ENCODE measurements around the gene BHLHE40. TPM values are rescaled to one million over a fixed set of nuclear protein-coding genes. Genes with fewer than 3 reads are reported as not detected.
"Not testable (repeated sequence)": the region's sequence is repeated elsewhere in the genome, so short reads cannot be mapped to it uniquely, and the experiment has no call there.

Gene BHLHE40
- total RNA-seq, 3 donors from 2014 or later = 13.8 to 177 (median 135) TPM

DNA sequence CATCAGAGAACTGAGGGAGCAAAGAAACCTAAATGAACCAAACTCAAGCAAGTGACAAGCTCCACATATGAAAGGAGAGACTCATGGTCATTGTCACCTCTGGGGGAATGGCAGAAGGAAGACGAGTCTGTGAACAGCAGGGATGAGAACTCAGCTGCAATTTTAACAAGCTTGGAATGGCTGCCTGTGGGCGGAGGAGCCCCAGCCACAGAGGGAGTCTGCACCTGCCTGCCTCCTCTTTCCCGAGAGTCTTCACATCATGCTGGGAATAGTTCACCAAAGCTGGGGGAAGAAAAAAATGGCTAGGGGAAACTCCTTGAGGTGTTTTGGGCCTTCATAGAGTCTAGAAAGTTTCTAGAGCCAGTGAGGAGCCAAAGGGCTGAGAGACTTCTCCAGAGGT, 21.3 kb upstream of the BHLHE40 start:
- no peaks in the 10 kb centered on the region for H3K4me1 ChIP-seq
- no peak overlapping the region for H3K4me3 ChIP-seq
- TF ChIP-seq, protein P1, sequence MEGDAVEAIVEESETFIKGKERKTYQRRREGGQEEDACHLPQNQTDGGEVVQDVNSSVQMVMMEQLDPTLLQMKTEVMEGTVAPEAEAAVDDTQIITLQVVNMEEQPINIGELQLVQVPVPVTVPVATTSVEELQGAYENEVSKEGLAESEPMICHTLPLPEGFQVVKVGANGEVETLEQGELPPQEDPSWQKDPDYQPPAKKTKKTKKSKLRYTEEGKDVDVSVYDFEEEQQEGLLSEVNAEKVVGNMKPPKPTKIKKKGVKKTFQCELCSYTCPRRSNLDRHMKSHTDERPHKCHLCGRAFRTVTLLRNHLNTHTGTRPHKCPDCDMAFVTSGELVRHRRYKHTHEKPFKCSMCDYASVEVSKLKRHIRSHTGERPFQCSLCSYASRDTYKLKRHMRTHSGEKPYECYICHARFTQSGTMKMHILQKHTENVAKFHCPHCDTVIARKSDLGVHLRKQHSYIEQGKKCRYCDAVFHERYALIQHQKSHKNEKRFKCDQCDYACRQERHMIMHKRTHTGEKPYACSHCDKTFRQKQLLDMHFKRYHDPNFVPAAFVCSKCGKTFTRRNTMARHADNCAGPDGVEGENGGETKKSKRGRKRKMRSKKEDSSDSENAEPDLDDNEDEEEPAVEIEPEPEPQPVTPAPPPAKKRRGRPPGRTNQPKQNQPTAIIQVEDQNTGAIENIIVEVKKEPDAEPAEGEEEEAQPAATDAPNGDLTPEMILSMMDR (IDR thresholded peaks at IDR 0.05) = no peak
- no peak for TF ChIP-seq POLR2A (IDR thresholded peaks at IDR 0.05)
- TF ChIP-seq POLR2AphosphoS5 (IDR thresholded peaks at IDR 0.05) = no peak
- DNase-seq (ENCODE audit: low spot score in 2 of 2) = no peak
- intact Hi-C loops (cut with DNase I; ENCODE audit: low total_unique reads) = no loop called here
- H3K36me3 ChIP-seq = no peaks in the 10 kb centered on the region
- H3K27me3 ChIP-seq = no peaks in the 10 kb centered on the region
- no peaks in the 10 kb centered on the region for H3K9me3 ChIP-seq
- H3K27ac ChIP-seq = no peak overlapping the region

DNA sequence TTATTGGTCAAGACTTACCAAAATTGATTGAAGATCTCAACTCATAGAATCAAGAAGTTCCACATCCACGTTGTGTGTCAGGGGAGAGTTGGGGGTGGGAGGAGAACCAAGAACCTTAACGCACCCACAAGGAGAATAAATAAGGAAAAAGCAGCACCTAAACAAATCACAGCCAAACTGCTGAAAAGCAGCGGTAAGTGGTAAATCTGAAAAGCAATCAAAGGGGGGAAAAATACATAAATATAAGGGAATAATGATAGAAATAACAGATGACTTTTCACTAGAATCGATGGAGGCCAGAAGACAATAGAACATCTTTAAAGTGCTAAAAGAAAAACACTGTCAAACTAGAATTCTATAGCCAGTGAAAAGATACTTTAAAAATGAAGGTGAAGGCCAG, 20.1 kb upstream of the BHLHE40 start:
- TF ChIP-seq POLR2A (IDR thresholded peaks at IDR 0.05) (no peak), POLR2AphosphoS5 (IDR thresholded peaks at IDR 0.05) (no peak)
- TF ChIP-seq, protein P1 (IDR thresholded peaks at IDR 0.05) = no peak
- no peak overlapping the region for H3K27ac ChIP-seq
- DNase-seq (ENCODE audit: low spot score in 2 of 2) = no peak
- no peaks in the 10 kb centered on the region for H3K36me3 ChIP-seq
- H3K4me3 ChIP-seq = no peak overlapping the region
- H3K9me3 ChIP-seq = no peaks in the 10 kb centered on the region
- no peaks in the 10 kb centered on the region for H3K4me1 ChIP-seq
- intact Hi-C loops (cut with DNase I; ENCODE audit: low total_unique reads) = no loop called here
- no peaks in the 10 kb centered on the region for H3K27me3 ChIP-seq

DNA sequence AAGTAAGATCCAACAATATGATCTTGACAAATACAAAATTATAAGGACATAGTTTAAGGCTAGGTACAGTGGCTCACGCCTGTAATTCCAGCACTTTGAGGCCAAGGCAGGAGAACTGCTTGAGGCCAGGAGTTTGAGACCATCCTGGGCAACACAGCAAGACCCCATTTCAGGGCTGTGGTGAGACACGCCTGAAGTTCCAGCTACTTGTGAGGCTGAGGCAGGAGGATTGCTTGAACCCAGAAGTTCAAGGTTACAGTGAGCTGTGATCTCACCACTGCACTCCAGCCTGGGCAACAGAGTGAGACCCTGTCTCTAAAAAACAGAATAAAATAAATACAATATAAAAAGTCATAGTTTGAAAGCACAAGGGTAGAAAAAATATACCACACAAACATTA, 17.4 kb upstream of the BHLHE40 start:
- H3K9me3 ChIP-seq; DNase-seq (ENCODE audit: low spot score in 2 of 2); H3K27me3 ChIP-seq; H3K4me1 ChIP-seq; intact Hi-C loops (cut with DNase I; ENCODE audit: low total_unique reads); H3K36me3 ChIP-seq; H3K4me3 ChIP-seq; H3K27ac ChIP-seq: not testable (repeated sequence)

DNA sequence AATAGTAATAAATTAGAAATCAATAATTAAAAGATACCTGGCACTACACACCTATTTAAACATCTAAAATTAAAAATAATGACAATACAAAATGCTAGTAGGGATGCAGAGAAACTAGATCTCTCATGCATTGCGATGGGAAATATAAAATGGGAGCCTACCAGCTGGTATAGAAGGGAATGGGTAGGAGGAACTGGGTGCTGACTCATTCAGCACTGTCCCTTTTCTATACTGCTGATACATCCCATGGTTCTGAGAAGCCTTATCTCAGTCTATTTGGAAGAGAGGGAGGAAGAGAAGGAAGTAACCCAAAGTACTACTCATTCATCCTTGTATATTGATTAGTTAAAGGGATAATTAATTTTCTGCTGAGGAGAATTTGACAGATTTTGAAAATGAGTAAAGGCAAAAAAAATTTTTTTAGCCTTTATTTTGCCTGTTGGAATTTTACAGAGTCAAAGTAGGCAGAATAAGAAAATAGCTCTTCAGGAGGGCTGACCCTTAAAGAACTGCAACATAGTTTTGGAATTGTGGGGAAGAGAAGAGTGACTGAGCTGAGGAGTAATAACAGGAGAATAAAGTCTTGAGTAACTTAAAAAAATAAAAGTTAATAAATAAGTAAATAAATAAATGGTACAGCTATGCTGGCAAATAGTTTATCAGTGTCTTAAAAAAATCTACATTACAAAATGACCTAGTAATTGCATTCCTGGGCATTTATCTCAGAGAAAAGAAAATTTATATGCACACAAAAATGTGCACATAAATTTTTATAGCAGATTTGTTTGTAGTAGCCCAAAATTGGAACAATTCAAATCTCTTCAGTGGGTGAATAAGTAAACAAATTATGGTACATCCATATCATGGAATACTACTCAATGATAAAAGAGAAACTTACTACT, 15.3 kb upstream of the BHLHE40 start:
- H3K27ac ChIP-seq = no peak overlapping the region
- H3K27me3 ChIP-seq = no peaks in the 10 kb centered on the region
- TF ChIP-seq POLR2AphosphoS5 (IDR thresholded peaks at IDR 0.05) = no peak
- TF ChIP-seq, protein P1 (IDR thresholded peaks at IDR 0.05) = no peak
- no peak for TF ChIP-seq POLR2A (IDR thresholded peaks at IDR 0.05)
- DNase-seq (ENCODE audit: low spot score in 2 of 2) = no peak
- H3K4me1 ChIP-seq = no peaks in the 10 kb centered on the region
- no peaks in the 10 kb centered on the region for H3K36me3 ChIP-seq
- no peak overlapping the region for H3K4me3 ChIP-seq
- no peaks in the 10 kb centered on the region for H3K9me3 ChIP-seq
- intact Hi-C loops (cut with DNase I; ENCODE audit: low total_unique reads) = no loop called here

DNA sequence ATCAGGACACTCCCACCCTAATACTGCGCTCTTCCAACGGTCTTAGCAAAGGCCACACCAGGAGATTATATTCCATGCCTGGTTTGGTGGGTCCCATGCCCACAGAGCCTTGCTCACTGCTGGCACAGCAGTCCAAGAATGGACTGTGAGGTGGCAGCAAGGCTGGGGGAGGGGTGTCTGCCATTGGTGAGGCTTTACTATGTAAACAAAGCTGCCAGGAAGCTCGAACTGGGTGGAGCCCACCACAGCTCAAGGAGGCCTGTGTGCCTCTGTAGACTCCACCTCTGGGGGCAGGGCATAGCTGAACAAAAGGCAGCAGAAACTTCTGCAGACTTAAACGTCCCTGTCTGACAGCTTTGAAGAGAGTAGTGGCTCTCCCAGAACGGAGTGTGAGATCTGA, 13.2 kb upstream of the BHLHE40 start:
- H3K4me1 ChIP-seq; H3K36me3 ChIP-seq; H3K9me3 ChIP-seq; intact Hi-C loops (cut with DNase I; ENCODE audit: low total_unique reads); H3K27ac ChIP-seq; DNase-seq (ENCODE audit: low spot score in 2 of 2); H3K4me3 ChIP-seq; H3K27me3 ChIP-seq: not testable (repeated sequence)

DNA sequence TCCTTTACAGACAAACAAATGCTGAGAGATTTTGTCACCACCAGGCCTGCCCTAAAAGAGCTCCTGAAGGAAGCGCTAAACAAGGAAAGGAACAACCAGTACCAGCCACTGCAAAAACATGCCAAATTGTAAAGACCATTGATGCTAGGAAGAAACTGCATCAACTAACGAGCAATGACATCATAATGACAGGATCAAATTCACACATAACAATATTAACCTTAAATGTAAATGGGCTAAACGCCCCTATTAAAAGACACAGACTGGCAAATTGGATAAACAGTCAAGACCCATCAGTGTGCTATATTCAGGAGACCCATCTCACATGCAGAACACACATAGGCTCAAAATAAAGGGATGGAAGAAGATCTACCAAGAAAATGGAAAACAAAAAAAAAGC, 11.6 kb upstream of the BHLHE40 start:
- DNase-seq (ENCODE audit: low spot score in 2 of 2); H3K4me1 ChIP-seq; intact Hi-C loops (cut with DNase I; ENCODE audit: low total_unique reads); H3K27ac ChIP-seq; H3K36me3 ChIP-seq; H3K9me3 ChIP-seq; H3K4me3 ChIP-seq; H3K27me3 ChIP-seq: not testable (repeated sequence)

DNA sequence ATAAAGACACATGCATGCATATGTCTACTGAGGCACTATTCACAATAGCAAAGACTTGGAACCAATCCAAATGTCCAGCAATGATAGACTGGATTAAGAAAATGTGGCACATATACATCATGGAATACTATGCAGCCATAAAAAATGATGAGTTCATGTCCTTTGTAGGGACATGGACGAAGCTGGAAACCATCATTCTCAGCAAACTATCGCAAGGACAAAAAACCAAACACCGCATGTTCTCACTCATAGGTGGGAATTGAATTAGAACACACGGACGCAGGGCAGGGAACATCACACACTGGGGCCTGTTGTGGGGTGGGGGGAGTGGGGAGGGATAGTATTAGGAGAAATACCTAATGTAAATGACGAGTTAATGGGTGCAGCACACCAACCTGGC, 7.8 kb upstream of the BHLHE40 start:
- H3K27ac ChIP-seq; H3K9me3 ChIP-seq; intact Hi-C loops (cut with DNase I; ENCODE audit: low total_unique reads); DNase-seq (ENCODE audit: low spot score in 2 of 2); H3K4me3 ChIP-seq; H3K4me1 ChIP-seq; H3K36me3 ChIP-seq; H3K27me3 ChIP-seq: not testable (repeated sequence)
